ENCODE results near the gene PADI3. TPM values are rescaled to one million over a fixed set of nuclear protein-coding genes. Genes with fewer than 3 reads are reported as not detected.

Gene PADI3
- total RNA-seq, 4 donors from 2014 or later = 2.4 to 11.2 (median 2.7) TPM; not detected in 1

- WGBS = 86% methylated on average over 5 of the region's 5 CpGs
- no peak for TF ChIP-seq POLR2A (IDR thresholded peaks at IDR 0.05)
- TF ChIP-seq EP300 (IDR thresholded peaks at IDR 0.05) = no peak
- TF ChIP-seq CTCF (IDR thresholded peaks at IDR 0.05) = no peak
- TF ChIP-seq POLR2AphosphoS5 (IDR thresholded peaks at IDR 0.05) = no peak
- H3K4me1 ChIP-seq = peaks cover 1% of the 10 kb centered on the region
- H3K4me3 ChIP-seq = no peak overlapping the region
- H3K27ac ChIP-seq = no peak overlapping the region
- no peak for DNase-seq (ENCODE audit: low spot score in 2 of 2)
- peaks cover 14% of the 10 kb centered on the region for H3K27me3 ChIP-seq
- no peaks in the 10 kb centered on the region for H3K36me3 ChIP-seq
- no peaks in the 10 kb centered on the region for H3K9me3 ChIP-seq
Measured at GRCh38 chr1:17207540-17207939, 41.4 kb upstream of the PADI3 start.

GRCh38 chr1:17207966-17208418 is 40.9 kb upstream of the PADI3 start:
- H3K36me3 ChIP-seq = no peaks in the 10 kb centered on the region
- no peak overlapping the region for H3K4me3 ChIP-seq
- H3K27me3 ChIP-seq = peaks cover 19% of the 10 kb centered on the region
- WGBS = 43% methylated on average over 2 of the region's 2 CpGs
- H3K4me1 ChIP-seq = peaks cover 5% of the 10 kb centered on the region
- DNase-seq (ENCODE audit: low spot score in 2 of 2) = no peak
- no peak overlapping the region for H3K27ac ChIP-seq
- TF ChIP-seq POLR2AphosphoS5 (IDR thresholded peaks at IDR 0.05) (no peak), EP300 (IDR thresholded peaks at IDR 0.05) (no peak), POLR2A (IDR thresholded peaks at IDR 0.05) (no peak), CTCF (IDR thresholded peaks at IDR 0.05) (no peak)
- H3K9me3 ChIP-seq = no peaks in the 10 kb centered on the region

- Histone ChIP-seq H3K4me3 (no peak overlapping the region), H3K27me3 (peaks cover 24% of the 10 kb centered on the region), H3K27ac (no peak overlapping the region), H3K4me1 (peaks cover 5% of the 10 kb centered on the region), H3K36me3 (no peaks in the 10 kb centered on the region), H3K9me3 (no peaks in the 10 kb centered on the region)
- no peak for DNase-seq (ENCODE audit: low spot score in 2 of 2)
- TF ChIP-seq EP300 (IDR thresholded peaks at IDR 0.05) (no peak), POLR2A (IDR thresholded peaks at IDR 0.05) (no peak), CTCF (IDR thresholded peaks at IDR 0.05) (no peak), POLR2AphosphoS5 (IDR thresholded peaks at IDR 0.05) (no peak)
- 73% methylated on average over 3 of the region's 3 CpGs for WGBS
Measured at GRCh38 chr1:17208546-17208945, 40.4 kb upstream of the PADI3 start.

- TF ChIP-seq CTCF (IDR thresholded peaks at IDR 0.05) = no peak
- no peak for TF ChIP-seq POLR2A (IDR thresholded peaks at IDR 0.05)
- TF ChIP-seq POLR2AphosphoS5 (IDR thresholded peaks at IDR 0.05) = no peak
- TF ChIP-seq EP300 (IDR thresholded peaks at IDR 0.05) = no peak
- Histone ChIP-seq H3K4me1 (peaks cover 5% of the 10 kb centered on the region), H3K9me3 (no peaks in the 10 kb centered on the region), H3K36me3 (no peaks in the 10 kb centered on the region), H3K27ac (no peak overlapping the region), H3K27me3 (peaks cover 33% of the 10 kb centered on the region), H3K4me3 (no peak overlapping the region)
- 68% methylated on average over 5 of the region's 5 CpGs for WGBS
- no peak for DNase-seq (ENCODE audit: low spot score in 2 of 2)
Measured at GRCh38 chr1:17209430-17209829, 39.5 kb upstream of the PADI3 start.

- no peak overlapping the region for H3K27ac ChIP-seq
- over 99% methylated on average over 8 of the region's 8 CpGs for WGBS
- peaks cover 36% of the 10 kb centered on the region for H3K27me3 ChIP-seq
- TF ChIP-seq POLR2AphosphoS5 (IDR thresholded peaks at IDR 0.05) = no peak
- peaks cover 12% of the 10 kb centered on the region for H3K4me1 ChIP-seq
- no peaks in the 10 kb centered on the region for H3K9me3 ChIP-seq
- no peak overlapping the region for H3K4me3 ChIP-seq
- H3K36me3 ChIP-seq = no peaks in the 10 kb centered on the region
- DNase-seq (ENCODE audit: low spot score in 2 of 2) = no peak
Measured at GRCh38 chr1:17210176-17210575, 38.7 kb upstream of the PADI3 start.

GRCh38 chr1:17211377-17211776 is 37.5 kb upstream of the PADI3 start:
- Histone ChIP-seq H3K4me1 (peaks cover 17% of the 10 kb centered on the region), H3K36me3 (no peaks in the 10 kb centered on the region), H3K27ac (no peak overlapping the region), H3K9me3 (no peaks in the 10 kb centered on the region), H3K4me3 (no peak overlapping the region), H3K27me3 (peaks cover 39% of the 10 kb centered on the region)
- TF ChIP-seq CTCF (IDR thresholded peaks at IDR 0.05) (no peak), POLR2AphosphoS5 (IDR thresholded peaks at IDR 0.05) (no peak), EP300 (IDR thresholded peaks at IDR 0.05) (no peak), POLR2A (IDR thresholded peaks at IDR 0.05) (no peak)
- WGBS = 91% methylated on average over 5 of the region's 5 CpGs
- DNase-seq (ENCODE audit: low spot score in 2 of 2) = no peak
